IMR-90 (cell line): Measurements from ENCODE around the gene PLCB4. TPM values are rescaled to one million over a fixed set of nuclear protein-coding genes. Genes with fewer than 3 reads are reported as not detected.

Experiments
- ATAC-seq: fragments of 200-7000 bp; cut with Tn5 transposase; 2 replicates; pipeline ENCODE4 v1.9.1; 2020; ENCODE audit warnings: low read depth, mild to moderate bottlenecking, moderate library complexity
- BruUV-seq: library from RNA; stranded (reverse); fragments of 400-500 nt; replicated peaks from 2 replicates; lab custom pipeline; 2021; lab: Mats Ljungman, UMichigan
- CTCF ChIA-PET: fragments of 300-600 bp; formaldehyde crosslinking; extraction: SDS; loops from one replicate; lab custom pipeline; 2021; ENCODE audit warnings: antibody characterized with exemption; lab: Yijun Ruan, JAX
- POLR2A ChIA-PET: fragments of 300-600 bp; sonication (Branson Sonifier 250); formaldehyde crosslinking; loops from one replicate; lab custom pipeline; 2022; ENCODE audit warnings: antibody characterized with exemption; ENCODE audit not compliant: unreplicated experiment; lab: Charles Lee
- DNase-seq: peaks from one replicate; pipeline ENCODE4 v3.0.0; 2013
- H2AFZ ChIP-seq: replicated peaks from 2 replicates; pipeline ENCODE3; 2013; ENCODE audit warnings: low read length, mild to moderate bottlenecking; ENCODE audit not compliant: poor library complexity
- H2AK5ac ChIP-seq: 2 replicates; pipeline ENCODE4 v1.6.1; 2013; ENCODE audit warnings: low read depth, low read length, inconsistent platforms
- H2AK9ac ChIP-seq: replicated peaks from 2 replicates; pipeline ENCODE3; 2013; ENCODE audit warnings: mild to moderate bottlenecking, low read depth, low read length, moderate library complexity; ENCODE audit not compliant: poor library complexity
- H2BK120ac ChIP-seq: 2 replicates; pipeline ENCODE4 v1.6.1; 2013; ENCODE audit warnings: low read depth, low read length, inconsistent platforms
- H2BK15ac ChIP-seq: 3 replicates; pipeline ENCODE4 v1.6.1; 2013; ENCODE audit warnings: low read depth, low read length, inconsistent platforms
- H2BK20ac ChIP-seq: 2 replicates; pipeline ENCODE4 v1.6.1; 2013; ENCODE audit warnings: low read depth, mild to moderate bottlenecking, inconsistent platforms, low read length, moderate library complexity
- H2BK5ac ChIP-seq: 2 replicates; pipeline ENCODE4 v1.6.1; 2013; ENCODE audit warnings: mild to moderate bottlenecking, low read depth, low read length, inconsistent platforms; ENCODE audit not compliant: poor library complexity, severe bottlenecking
- H3K14ac ChIP-seq: replicated peaks from 2 replicates; pipeline ENCODE4 v1.6.1; 2013; ENCODE audit warnings: low read depth, low read length, inconsistent platforms
- H3K18ac ChIP-seq: 2 replicates; pipeline ENCODE4 v1.6.1; 2013; ENCODE audit warnings: low read depth, low read length, control low read depth
- H3K23ac ChIP-seq: 2 replicates; pipeline ENCODE4 v1.6.1; 2013; ENCODE audit warnings: low read depth, low read length, inconsistent platforms
- H3K27ac ChIP-seq: 2 replicates; pipeline ENCODE4 v1.5.1; 2013; ENCODE audit warnings: mild to moderate bottlenecking, control low read depth, low read length; ENCODE audit not compliant: insufficient read depth
- H3K27me3 ChIP-seq: 2 replicates; pipeline ENCODE4 v1.6.1; 2013; ENCODE audit warnings: low read length; ENCODE audit not compliant: control insufficient read depth, insufficient read depth
- H3K36me3 ChIP-seq: 2 replicates; pipeline ENCODE4 v1.6.1; 2013; ENCODE audit warnings: low read length, mixed read lengths; ENCODE audit not compliant: control insufficient read depth, insufficient read depth
- H3K4ac ChIP-seq: 2 replicates; pipeline ENCODE4 v1.6.1; 2013; ENCODE audit warnings: low read depth, low read length, inconsistent platforms
- H3K4me1 ChIP-seq: 2 replicates; pipeline ENCODE4 v1.6.1; 2013; ENCODE audit warnings: low read length, mixed read lengths; ENCODE audit not compliant: control insufficient read depth, insufficient read depth
- H3K4me2 ChIP-seq: 2 replicates; pipeline ENCODE4 v1.6.1; 2013; ENCODE audit warnings: low read depth, mild to moderate bottlenecking, control low read depth, low read length, moderate library complexity
- H3K4me3 ChIP-seq: 2 replicates; pipeline ENCODE4 v1.5.1; 2013; ENCODE audit warnings: low read depth, mild to moderate bottlenecking, control low read depth, low read length, moderate library complexity; ENCODE audit not compliant: insufficient read depth
- H3K56ac ChIP-seq: 2 replicates; pipeline ENCODE4 v1.6.1; 2013; ENCODE audit warnings: low read length, inconsistent platforms; ENCODE audit not compliant: insufficient read depth; ENCODE audit errors: extremely low read depth
- H3K79me1 ChIP-seq, 2 experiments: 2 replicates each; pipeline ENCODE4 v1.6.1; 2013; ENCODE audit warnings: low read length in 2 of 2, inconsistent platforms in 1 of 2, low read depth in 1 of 2
- H3K9ac ChIP-seq: 2 replicates; pipeline ENCODE4 v1.6.1; 2013; ENCODE audit warnings: low read depth, low read length, control low read depth
- H3K9me1 ChIP-seq: 2 replicates; pipeline ENCODE4 v1.6.1; 2013; ENCODE audit warnings: low read length, inconsistent platforms; ENCODE audit not compliant: insufficient read depth
- H3K9me3 ChIP-seq: 2 replicates; pipeline ENCODE4 v1.6.1; 2013; ENCODE audit warnings: low read length; ENCODE audit not compliant: control insufficient read depth, insufficient read depth
- H4K20me1 ChIP-seq: 2 replicates; pipeline ENCODE4 v1.6.1; 2013; ENCODE audit warnings: low read length, inconsistent platforms; ENCODE audit not compliant: insufficient read depth
- H4K5ac ChIP-seq: 2 replicates; pipeline ENCODE4 v1.6.1; 2013; ENCODE audit warnings: mild to moderate bottlenecking, low read depth, low read length, control low read depth
- H4K8ac ChIP-seq, 2 experiments: 2 replicates each; pipeline ENCODE4 v1.6.1; 2013; ENCODE audit warnings: low read depth in 2 of 2, low read length in 2 of 2, control low read depth in 1 of 2, inconsistent platforms in 1 of 2
- H4K91ac ChIP-seq: 2 replicates; pipeline ENCODE4 v1.6.1; 2013; ENCODE audit warnings: low read depth, low read length, inconsistent platforms; ENCODE audit not compliant: insufficient read depth
- BHLHE40 ChIP-seq: fragments of 150-350 bp; IDR thresholded peaks from 2 replicates; pipeline ENCODE4 v1.6.1; 2016; ENCODE audit warnings: mild to moderate bottlenecking, low read depth, low read length
- CEBPB ChIP-seq: IDR thresholded peaks from 2 replicates; pipeline ENCODE4 v1.6.1; 2012; ENCODE audit warnings: low read depth, low read length, improper control_type of control experiment
- CHD1 ChIP-seq: IDR thresholded peaks from 2 replicates; pipeline ENCODE4 v1.6.1; 2012; ENCODE audit warnings: low read depth, low read length, improper control_type of control experiment
- ELK1 ChIP-seq: fragments of 150-350 bp; IDR thresholded peaks from 2 replicates; pipeline ENCODE4 v1.6.1; 2016; ENCODE audit warnings: low read depth, mild to moderate bottlenecking, low read length, moderate library complexity, borderline replicate concordance
- MAFK ChIP-seq: IDR thresholded peaks from 2 replicates; pipeline ENCODE4 v1.6.1; 2012; ENCODE audit warnings: low read depth, low read length, improper control_type of control experiment
- MXI1 ChIP-seq: IDR thresholded peaks from 2 replicates; pipeline ENCODE4 v1.6.1; 2012; ENCODE audit warnings: low read depth, mild to moderate bottlenecking, low read length, moderate library complexity, borderline replicate concordance
- NFE2L2 ChIP-seq: fragments of 150-350 bp; IDR thresholded peaks from 2 replicates; pipeline ENCODE4 v1.6.1; 2016; ENCODE audit warnings: low read depth, mild to moderate bottlenecking, low read length
- POLR2A ChIP-seq: IDR thresholded peaks from 2 replicates; pipeline ENCODE4 v1.6.1; 2012; ENCODE audit warnings: mild to moderate bottlenecking, low read depth, low read length
- RAD21 ChIP-seq: IDR thresholded peaks from 2 replicates; pipeline ENCODE4 v1.6.1; 2012; ENCODE audit warnings: low read length, improper control_type of control experiment
- RCOR1 ChIP-seq: IDR thresholded peaks from 2 replicates; pipeline ENCODE4 v1.6.1; 2012; ENCODE audit warnings: mild to moderate bottlenecking, low read length, improper control_type of control experiment; ENCODE audit not compliant: insufficient replicate concordance
- RFX5 ChIP-seq: IDR thresholded peaks from 2 replicates; pipeline ENCODE4 v1.8.0; 2012; ENCODE audit warnings: low read depth, mild to moderate bottlenecking, low read length, moderate library complexity
- USF2 ChIP-seq: fragments of 150-350 bp; IDR thresholded peaks from 2 replicates; pipeline ENCODE4 v1.6.1; 2017; ENCODE audit warnings: mild to moderate bottlenecking, antibody characterized with exemption, low read length, low read depth
- WGBS, 2 experiments: methylation state at CpG; one replicate each; pipeline versions ENCODE4 v1.1.5 to v1.1.7; 2013; ENCODE audit warnings: missing lambda C conversion rate in 2 of 2; ENCODE audit not compliant: insufficient read length in 1 of 2; ENCODE audit errors: extremely low coverage in 2 of 2; 5-methylcytosine and 5-hydroxymethylcytosine counted together
- dilution Hi-C: fragments of 300-500 bp; cut with HindIII; formaldehyde crosslinking; loops from one replicate; pipeline ENCODE4 v1.14.3; 2018; ENCODE audit warnings: low sequenced_read_pairs; ENCODE audit not compliant: unreplicated experiment
- in situ Hi-C: fragments of 300-500 bp; cut with MboI; formaldehyde crosslinking; loops from 3 replicates; pipeline ENCODE4 v1.14.3; 2019; ENCODE audit warnings: low sequenced_read_pairs, inconsistent platforms, mixed read lengths
- intact Hi-C: fragments of 100-400 bp; cut with micrococcal nuclease; formaldehyde crosslinking; loops from 2 replicates; pipeline ENCODE4 v1.10.0; 2022
- polyA plus RNA-seq, 3 experiments: library from polyadenylated mRNA; depleted of rRNA; stranded (reverse); fragments of >200 nt; gene quantifications; 2 replicates each; pipeline ENCODE4 v1.2.3, GENCODE V29; 2012; ENCODE audit warnings: low replicate concordance in 1 of 3
- total RNA-seq: library from RNA; depleted of rRNA; stranded (reverse); fragments of >200 nt; gene quantifications from 2 replicates; pipeline ENCODE4 v1.2.3, GENCODE V29; 2012

The PLCB4 gene
- total and polyA plus RNA-seq, 2 of the 4 experiments (the other 2 are of a cell fraction), result 12.5 to 24.0 TPM

DNA sequence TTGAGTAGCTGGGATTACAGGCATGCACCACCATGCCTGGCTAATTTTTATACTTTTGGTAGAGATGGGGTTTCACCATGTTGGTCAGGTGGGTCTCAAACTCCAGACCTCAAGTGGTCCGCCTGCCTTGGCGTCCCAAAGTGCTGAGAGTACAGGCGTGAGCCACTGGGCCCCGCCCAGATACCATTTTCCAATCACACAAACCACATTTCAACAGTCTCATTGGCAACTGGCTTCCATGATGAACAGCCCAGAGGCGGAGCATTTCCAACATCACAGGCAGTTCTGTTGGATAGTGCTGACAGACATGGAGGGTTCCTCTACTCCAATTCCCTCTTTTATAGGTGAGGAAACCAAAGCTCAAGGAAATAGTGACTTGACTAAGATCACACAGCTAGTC is 43.9 kb upstream of the PLCB4 start:
- no peak for DNase-seq
- Histone ChIP-seq H3K4me2 (no peak overlapping the region), H3K9me1 (peaks cover 9% of the 10 kb centered on the region), H3K27ac (peak overlapping the region; percentile 53; the same call in 1 of the 2 replicates), H4K5ac (peak overlapping the region; percentile 86), H3K79me1 (peaks cover 0 to 7% of the 10 kb centered on the region in 2 experiments; a peak in 1 of 4 replicates), H3K18ac (peak overlapping the region; percentile 87; the same call in 1 of the 2 replicates), H3K36me3 (no peaks in the 10 kb centered on the region), H3K4me1 (peaks cover 8% of the 10 kb centered on the region; the same call in 1 of the 2 replicates), H2AK9ac (no peak overlapping the region), H3K14ac (peak overlapping the region; percentile 74; the same call in 1 of the 2 replicates), H2AFZ (peak overlapping the region; percentile 1), H4K91ac (peak overlapping the region; percentile 80), H3K23ac (peak overlapping the region; percentile 5; the same call in 1 of the 2 replicates), H3K4ac (peak overlapping the region; percentile 80), H2BK15ac (peak overlapping the region; percentile 59; the same call in 2 of the 3 replicates), H2BK5ac (peak overlapping the region; percentile 98), H4K20me1 (no peaks in the 10 kb centered on the region), H3K9ac (no peak overlapping the region), H3K9me3 (no peaks in the 10 kb centered on the region), H2BK120ac (peak overlapping the region; percentile 69), H3K4me3 (no peak overlapping the region), H3K56ac (0 out of 2 replicates have a peak overlapping the region, but pooled peaks have one; percentile 35), H2AK5ac (peak overlapping the region; percentile 79), H3K27me3 (no peaks in the 10 kb centered on the region), H4K8ac (peak overlapping the region; percentile 52 to 68), H2BK20ac (peak overlapping the region; percentile 69)
- BruUV-seq, result no TSS peak
- in situ Hi-C loops (no loop called here), intact Hi-C loops (no loop called here), dilution Hi-C loops (no loop called here)
- no peak for ATAC-seq
- CTCF ChIA-PET, result no interaction called here
- no peak for TF ChIP-seq MAFK
- TF ChIP-seq POLR2A, result no peak
- TF ChIP-seq NFE2L2, result no peak
- no peak for TF ChIP-seq CHD1
- no peak for TF ChIP-seq RAD21
- TF ChIP-seq USF2, result no peak
- TF ChIP-seq CEBPB, result no peak
- TF ChIP-seq RCOR1, result no peak
- no peak for TF ChIP-seq MXI1
- no peak for TF ChIP-seq RFX5
- TF ChIP-seq BHLHE40, result no peak
- TF ChIP-seq ELK1, result no peak
- WGBS, 2 experiments, result no CpG with 5 or more reads among the region's 5 CpGs
- POLR2A ChIA-PET, result no interaction called here
